HG03469 (cell line): ENCODE data around the gene ARL16.

Source experiments
- ATAC-seq: cut with Tn5 transposase; IDR thresholded peaks from one replicate; pipeline ENCODE4 v1.9.1; 2021; ENCODE audit warnings: mild to moderate bottlenecking, moderate library complexity, moderate number of reproducible peaks; ENCODE audit not compliant: unreplicated experiment

The ARL16 gene

GRCh38 chr17:81673561-81674258 is 9.9 kb downstream of the ARL16 start:
- ATAC-seq, result no peak

- no peak for ATAC-seq
Measured at GRCh38 chr17:81672954-81673353, 10.6 kb downstream of the ARL16 start.

DNA sequence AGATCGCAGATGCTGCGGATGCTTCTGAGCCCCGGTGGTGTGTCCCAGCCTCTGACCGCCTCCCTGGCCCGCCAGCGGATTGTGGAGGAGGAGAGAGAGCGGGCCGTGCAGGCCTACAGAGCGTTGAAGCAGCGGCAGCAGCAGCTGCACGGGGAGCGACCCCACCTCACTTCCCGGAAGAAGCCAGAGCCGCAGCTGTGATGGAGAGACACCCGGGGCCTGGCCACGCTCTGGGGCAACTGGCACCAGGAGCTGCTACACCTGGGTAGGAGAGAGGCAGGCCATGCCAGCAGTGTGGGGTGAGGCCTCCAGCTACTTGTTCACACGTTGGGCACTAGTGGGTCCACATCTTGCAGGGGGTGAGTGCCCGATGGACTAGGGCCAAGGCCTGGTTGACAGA is 11.1 kb downstream of the ARL16 start:
- no peak for ATAC-seq

GRCh38 chr17:81667754-81668153 is 15.8 kb downstream of the ARL16 start:
- ATAC-seq, result no peak

DNA sequence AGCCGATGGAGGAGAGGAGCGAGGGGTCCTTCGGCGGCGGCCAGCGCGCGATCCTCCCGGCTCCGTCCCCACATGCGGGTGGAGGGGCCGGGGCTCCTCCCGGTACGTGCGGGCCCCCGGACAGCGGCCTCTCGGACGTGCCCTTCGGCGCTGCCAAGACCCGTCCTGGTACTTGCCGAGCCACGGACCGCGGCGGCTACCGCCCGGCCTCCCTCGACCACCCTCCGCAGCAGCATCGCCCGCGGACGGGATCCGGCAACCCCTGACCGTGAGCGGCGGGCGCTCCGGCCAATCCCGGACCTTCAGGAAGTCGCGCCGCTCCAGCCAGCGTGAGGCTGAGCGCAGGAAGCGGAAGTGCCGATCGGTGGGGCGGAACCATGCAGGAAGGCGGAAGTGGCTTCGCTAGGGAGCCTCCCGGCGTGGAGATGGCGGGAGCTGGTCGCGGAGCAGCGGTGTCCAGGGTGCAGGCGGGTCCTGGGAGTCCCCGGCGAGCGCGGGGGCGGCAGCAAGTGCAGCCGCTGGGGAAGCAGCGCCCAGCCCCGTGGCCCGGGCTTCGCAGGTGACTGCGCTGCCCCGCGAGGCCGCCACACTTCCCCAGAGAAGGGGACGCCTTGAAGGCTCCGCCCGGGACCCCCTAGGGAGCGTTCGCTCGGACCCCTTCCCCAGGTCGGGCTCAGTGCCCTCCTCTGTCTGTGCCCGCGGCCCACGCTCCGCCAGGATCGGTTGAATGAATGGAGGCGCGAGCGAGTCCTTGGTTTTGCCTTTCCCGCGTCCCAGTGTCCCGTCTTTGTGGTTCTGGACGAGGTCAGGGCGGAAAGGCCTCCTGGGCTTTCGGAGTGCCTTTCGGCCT is 17.0 kb downstream of the ARL16 start, which contains the start of the genes CCDC137 and OXLD1:
TSS of gene CCDC137 (plus strand) at position 396 of the 850 bp plus-strand sequence. CDS start at position 426, 30 bp downstream.
TSS of gene OXLD1 (minus strand) at position 264 of the 850 bp plus-strand sequence. CDS start at position 236, 28 bp downstream.
- peak; percentile 85 for ATAC-seq

DNA sequence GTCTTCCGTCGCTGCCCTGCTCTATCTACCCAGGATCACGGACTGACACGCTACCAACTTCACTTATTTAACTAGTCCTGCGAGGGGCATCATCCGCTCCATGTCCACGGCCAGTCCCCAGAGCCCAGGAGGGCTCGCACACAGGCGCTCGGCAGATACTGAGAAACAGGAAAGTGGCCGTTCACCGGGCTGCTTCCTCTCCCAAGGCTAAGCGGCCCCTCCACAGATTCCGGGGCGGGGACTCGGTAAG is 17.6 kb downstream of the ARL16 start:
- no peak for ATAC-seq

GRCh38 chr17:81665205-81666091 is 18.1 kb downstream of the ARL16 start:
- no peak for ATAC-seq

GRCh38 chr17:81664051-81664470 is 19.5 kb downstream of the ARL16 start:
- ATAC-seq, result no peak

DNA sequence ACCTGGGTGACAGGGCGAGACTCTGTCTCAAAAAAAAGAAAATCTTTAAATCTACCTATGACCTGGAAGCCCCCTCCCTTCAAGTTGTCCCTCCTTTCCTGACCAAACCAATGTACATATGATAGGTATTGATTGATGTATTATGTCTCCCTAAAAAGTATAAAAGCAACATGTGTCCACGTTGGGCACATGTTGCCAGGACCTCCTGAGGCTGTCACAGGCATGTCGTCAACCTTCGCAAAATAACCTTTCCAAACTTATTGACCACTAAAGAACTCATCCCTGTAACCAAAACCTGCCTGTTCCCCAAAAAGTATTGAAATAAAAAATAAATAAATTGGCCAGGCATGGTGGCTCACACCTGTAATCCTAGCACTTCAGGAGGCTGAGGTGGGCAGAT is 21.6 kb downstream of the ARL16 start:
- ATAC-seq, result no peak

GRCh38 chr17:81660441-81660840 is 23.2 kb downstream of the ARL16 start:
- ATAC-seq, result no peak

GRCh38 chr17:81659038-81659437 is 24.6 kb downstream of the ARL16 start:
- no peak for ATAC-seq

DNA sequence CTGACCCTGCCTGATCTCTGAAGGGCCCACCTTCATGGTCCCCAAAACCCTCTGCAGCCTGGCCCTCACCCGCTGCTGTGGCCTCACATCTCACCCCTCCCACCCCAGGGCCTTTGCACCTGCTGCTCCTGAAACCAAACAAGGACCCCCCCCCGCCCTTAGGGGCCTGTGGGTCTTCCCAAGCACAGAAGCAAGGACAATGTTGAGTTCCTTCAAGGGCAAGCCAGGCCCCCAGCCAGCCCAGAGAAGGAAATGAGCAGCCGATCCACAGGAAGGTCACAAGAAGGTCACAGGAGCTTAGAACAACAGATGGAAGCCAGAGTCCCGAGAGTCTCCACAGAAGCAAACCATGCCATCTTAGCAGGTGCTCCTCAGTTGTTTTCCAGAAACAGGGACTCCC is 26.8 kb downstream of the ARL16 start:
- no peak for ATAC-seq

GRCh38 chr17:81656118-81656743 is 27.4 kb downstream of the ARL16 start, which contains the start of gene PDE6G:
PDE6G (minus strand) TSS chr17:81656542; CDS start chr17:81653305, 3,237 bp downstream.
- no peak for ATAC-seq

DNA sequence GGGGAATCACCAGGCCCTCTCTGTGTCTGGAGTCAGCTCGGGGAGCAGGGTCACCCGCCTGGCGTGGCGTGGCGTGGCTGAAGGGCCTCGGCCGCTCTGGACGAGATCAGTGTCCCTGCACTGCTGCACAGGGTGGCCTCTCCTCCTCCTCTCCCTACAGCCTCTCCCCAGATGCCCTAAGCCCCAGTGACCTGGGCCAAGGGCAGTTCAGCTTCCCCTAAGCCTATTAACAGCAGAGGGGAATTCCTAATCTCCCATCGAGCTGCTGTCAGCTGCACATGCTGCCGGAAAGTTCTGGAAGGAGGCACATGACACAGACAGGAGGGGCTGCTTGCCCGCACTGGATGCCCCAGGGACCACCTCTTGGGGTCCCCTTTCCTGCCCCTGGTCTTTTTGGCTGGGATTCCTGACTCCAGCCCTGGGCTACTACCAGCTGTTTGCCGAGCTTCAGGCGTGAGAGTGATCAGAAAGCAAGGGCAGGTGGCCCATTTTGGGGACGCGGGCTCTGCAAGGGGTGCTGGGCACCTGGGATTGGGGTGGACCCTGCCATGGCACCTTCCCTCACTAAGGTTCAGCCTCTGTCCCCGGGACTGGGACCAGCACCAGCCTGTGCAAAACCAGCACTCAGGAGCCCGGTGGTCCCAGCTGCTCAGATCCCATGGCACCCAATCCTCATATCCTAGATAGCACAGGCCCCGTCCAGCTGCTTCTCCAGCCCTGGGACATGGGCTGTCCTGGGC is 28.0 kb downstream of the ARL16 start:
- no peak for ATAC-seq

- ATAC-seq, result no peak
Measured at GRCh38 chr17:81652906-81653771, 30.5 kb downstream of the ARL16 start.

DNA sequence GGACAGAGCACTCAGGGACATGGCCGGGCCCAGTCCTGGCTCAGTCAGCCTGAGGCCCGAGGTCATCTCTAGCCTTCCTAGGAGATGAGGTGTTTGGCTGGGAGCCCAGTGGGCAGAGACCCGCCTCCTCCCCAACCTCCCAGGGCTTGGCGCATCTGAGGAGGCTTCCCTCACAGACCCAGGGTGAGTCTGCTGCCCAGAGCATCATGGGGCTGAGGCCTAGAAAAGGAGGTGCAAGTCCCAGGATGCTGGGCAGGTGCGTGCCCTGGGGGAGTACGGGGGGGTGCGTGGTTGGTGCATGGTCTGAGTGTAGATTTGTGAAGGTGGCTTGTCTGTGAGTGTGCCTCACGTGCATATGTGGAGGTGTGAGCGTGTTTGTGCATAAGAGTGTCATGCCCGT is 31.9 kb downstream of the ARL16 start:
- ATAC-seq, result no peak

- no peak for ATAC-seq
Measured at GRCh38 chr17:81650951-81651350, 32.6 kb downstream of the ARL16 start.

- no peak for ATAC-seq
Measured at GRCh38 chr17:81648707-81649085, 34.9 kb downstream of the ARL16 start.
